K562 (cell line): Measurements from ENCODE around the gene HEATR3. TPM values are rescaled to one million over a fixed set of nuclear protein-coding genes. Genes with fewer than 3 reads are reported as not detected.
"Not testable (repeated sequence)": the region's sequence is repeated elsewhere in the genome, so short reads cannot be mapped to it uniquely, and the experiment has no call there.

ENCODE experiments used
- ATAC-seq: fragments of 200-7000 bp; cut with Tn5 transposase; 3 replicates; pipeline ENCODE4 v1.9.1; 2020; ENCODE audit warnings: moderate library complexity
- BruUV-seq: library from RNA; stranded (reverse); fragments of 400-500 nt; replicated peaks from 2 replicates; lab custom pipeline; 2021; lab: Mats Ljungman, UMichigan
- CTCF ChIA-PET: fragments of 300-600 bp; formaldehyde crosslinking; extraction: SDS; loops from one replicate; lab custom pipeline; 2021; ENCODE audit warnings: low intra/inter-chr PET ratio; lab: Yijun Ruan, JAX
- POLR2A ChIA-PET: fragments of 300-600, 350-650 bp; sonication (Branson Sonifier 250); formaldehyde crosslinking; extraction: SDS; loops from one replicate; lab custom pipeline; 2021; ENCODE audit warnings: antibody characterized with exemption, inconsistent platforms; lab: Yijun Ruan, JAX
- DNase-seq, 4 experiments: peaks; one replicate each; pipeline versions ENCODE4 v3.0.0 to v3.0.0-alpha.2; 2011 to 2018; ENCODE audit warnings: low spot score in 3 of 4, mixed read lengths in 3 of 4; ENCODE audit errors: extremely low read depth in 1 of 4
- FAIRE-seq: peaks from 2 replicates; lab custom pipeline; 2011; peaks lifted over from hg19 to GRCh38; lab: Jason Lieb, UNC
- H2AFZ ChIP-seq: 2 replicates; pipeline ENCODE4 v1.6.0; 2011; ENCODE audit warnings: low read depth, low read length, control low read depth, inconsistent platforms
- H3K27ac ChIP-seq: fragments of 200-600 bp; 3 replicates; pipeline ENCODE4 v1.8.0; 2011; ENCODE audit warnings: low read depth, mild to moderate bottlenecking, control low read depth, inconsistent platforms, low read length, moderate library complexity, mixed read lengths; ENCODE audit errors: extremely low read depth
- H3K27me3 ChIP-seq, 2 experiments: fragments of 300-600 bp in 1 of 2; 2 replicates in 1 of 2; 3 replicates in 1 of 2; pipeline versions ENCODE4 v1.6.0 to v1.8.0; 2011; ENCODE audit warnings: inconsistent platforms in 2 of 2, low read length in 2 of 2, mild to moderate bottlenecking in 1 of 2, mixed read lengths in 1 of 2, moderate library complexity in 1 of 2; ENCODE audit not compliant: control insufficient read depth in 2 of 2, insufficient read depth in 2 of 2
- H3K36me3 ChIP-seq: fragments of 300-600 bp; 3 replicates; pipeline ENCODE4 v1.8.0; 2011; ENCODE audit warnings: mild to moderate bottlenecking, low read length, inconsistent platforms; ENCODE audit not compliant: control insufficient read depth, insufficient read depth
- H3K4me1 ChIP-seq, 2 experiments: fragments of 200-600 bp in 1 of 2; replicated peaks in 1 of 2; 2 replicates in 1 of 2; 3 replicates in 1 of 2; pipeline versions ENCODE4 v1.5.1 to v1.8.0; 2011; ENCODE audit warnings: inconsistent platforms in 2 of 2, low read length in 2 of 2, mild to moderate bottlenecking in 1 of 2, mixed read lengths in 1 of 2, moderate library complexity in 1 of 2; ENCODE audit not compliant: control insufficient read depth in 2 of 2, insufficient read depth in 2 of 2
- H3K4me2 ChIP-seq: 2 replicates; pipeline ENCODE4 v1.6.1; 2011; ENCODE audit warnings: low read length, control low read depth, inconsistent platforms, mixed read lengths; ENCODE audit not compliant: insufficient read depth
- H3K4me3 ChIP-seq: fragments of 200-600 bp; sonication (generic), shearing (Covaris generic); 2 replicates; pipeline ENCODE4 v1.5.1; 2016; ENCODE audit warnings: control low read depth, inconsistent platforms
- H3K79me2 ChIP-seq: fragments of 200-600 bp; 3 replicates; pipeline ENCODE4 v1.8.0; 2011; ENCODE audit warnings: low read length, inconsistent platforms; ENCODE audit not compliant: control insufficient read depth, insufficient read depth
- H3K9ac ChIP-seq, 2 experiments: 2 replicates each; pipeline versions ENCODE4 v1.6.0 to v1.6.1; 2011; ENCODE audit warnings: low read depth in 2 of 2, low read length in 2 of 2, control low read depth in 1 of 2, inconsistent platforms in 1 of 2, mild to moderate bottlenecking in 1 of 2, mixed read lengths in 1 of 2; ENCODE audit not compliant: insufficient read depth in 1 of 2
- H3K9me1 ChIP-seq: one replicate; pipeline ENCODE4 v1.6.0; 2011; ENCODE audit warnings: inconsistent platforms, mild to moderate bottlenecking, low read length, moderate library complexity; ENCODE audit not compliant: control insufficient read depth, insufficient read depth
- H3K9me3 ChIP-seq: replicated peaks from 2 replicates; pipeline ENCODE4 v1.5.1; 2011; ENCODE audit warnings: low read depth, low read length, inconsistent platforms; ENCODE audit not compliant: control insufficient read depth, insufficient read depth
- H4K20me1 ChIP-seq: replicated peaks from 2 replicates; pipeline ENCODE4 v1.6.1; 2011; ENCODE audit warnings: low read length, inconsistent platforms, mixed read lengths; ENCODE audit not compliant: control insufficient read depth, insufficient read depth
- C11orf30 ChIP-seq: fragments of 450-650 bp; IDR thresholded peaks from 2 replicates; pipeline ENCODE4 v1.6.1; 2016; ENCODE audit warnings: low read depth, mild to moderate bottlenecking
- ETS2 ChIP-seq: IDR thresholded peaks from 2 replicates; pipeline ENCODE4 v1.6.1; 2016; ENCODE audit warnings: borderline replicate concordance, missing genetic modification characterization, mild to moderate bottlenecking, moderate library complexity, missing compliant biosample characterization; ENCODE audit not compliant: poor library complexity, severe bottlenecking
- EWSR1 ChIP-seq: fragments of 450-650 bp; IDR thresholded peaks from 2 replicates; pipeline ENCODE4 v1.6.1; 2018; ENCODE audit warnings: borderline replicate concordance, mild to moderate bottlenecking, low read depth, moderate library complexity; ENCODE audit not compliant: partially characterized antibody
- HIVEP1 ChIP-seq: fragments of 250-450 bp; sonication (Bioruptor Pico); IDR thresholded peaks from 2 replicates; pipeline ENCODE4 v1.4.0; 2020; ENCODE audit warnings: mild to moderate bottlenecking
- HNRNPLL ChIP-seq: fragments of 200-400 bp; formaldehyde crosslinking; IDR thresholded peaks from 2 replicates; pipeline ENCODE4 v1.6.1; 2017; ENCODE audit warnings: low read length, low read depth, mild to moderate bottlenecking; ENCODE audit not compliant: poor library complexity, severe bottlenecking
- KLF1 ChIP-seq: fragments of 450-650 bp; IDR thresholded peaks from 2 replicates; pipeline ENCODE4 v1.6.1; 2016; ENCODE audit warnings: missing genetic modification characterization, missing compliant biosample characterization
- MAFF ChIP-seq: IDR thresholded peaks from 2 replicates; pipeline ENCODE4 v1.6.1; 2012; ENCODE audit warnings: low read length, improper control_type of control experiment
- MYBL2 ChIP-seq, 2 experiments: fragments of 450-650 bp in 1 of 2; sonication (generic) in 1 of 2; formaldehyde crosslinking in 1 of 2; IDR thresholded peaks; 2 replicates each; pipeline versions ENCODE4 v1.6.1 to v1.8.1; 2017 to 2022; ENCODE audit warnings: borderline replicate concordance in 1 of 2, inconsistent platforms in 1 of 2, low read depth in 1 of 2, mild to moderate bottlenecking in 1 of 2, missing genetic modification reagents in 1 of 2, moderate library complexity in 1 of 2
- ZC3H11A ChIP-seq: IDR thresholded peaks from 2 replicates; pipeline ENCODE4 v1.6.1; 2012; ENCODE audit warnings: low read depth, low read length, improper control_type of control experiment
- ZNF445 ChIP-seq: fragments of 250-450 bp; sonication (Bioruptor Pico); IDR thresholded peaks from 2 replicates; pipeline ENCODE4 v1.4.0; 2020; ENCODE audit warnings: low read depth, mild to moderate bottlenecking, moderate library complexity
- WGBS: fragments of 100-300 bp; shearing (Covaris generic); methylation state at CpG from one replicate; pipeline ENCODE4 v1.1.6; 2016; ENCODE audit warnings: low coverage, mixed read lengths; ENCODE audit not compliant: insufficient coverage; ENCODE audit errors: missing lambda C conversion rate; 5-methylcytosine and 5-hydroxymethylcytosine counted together
- in situ Hi-C: fragments of 300-500 bp; cut with MboI; formaldehyde crosslinking; loops from 4 replicates; pipeline ENCODE4 v1.15.0; 2018; ENCODE audit warnings: inconsistent platforms, mixed read lengths
- intact Hi-C: fragments of 100-400 bp; cut with micrococcal nuclease; formaldehyde crosslinking; loops from 2 replicates; pipeline ENCODE4 v1.14.2; 2022
- polyA plus RNA-seq, 8 experiments: library from polyadenylated mRNA; depleted of rRNA in 4 of 8; stranded (reverse) in 5 of 8; unstranded in 3 of 8; fragments of >200 nt; fragmentation: Nextera tagmentation in 2 of 8; fragmentation: Illumina TruSeq in 1 of 8; extraction: Ambion mirVana in 2 of 8; extraction: Trizol in 1 of 8; gene quantifications; 2 replicates each; pipeline versions ENCODE4 v1.2.1 to v1.2.3, GENCODE V29; 2011 to 2014; ENCODE audit warnings: inconsistent platforms in 1 of 8, missing spikeins in 1 of 8
- total RNA-seq, 7 experiments: library from RNA; depleted of rRNA in 6 of 7; stranded (reverse); fragments of >200 nt in 6 of 7; fragmentation: Illumina TruSeq in 2 of 7; extraction: Trizol in 2 of 7; gene quantifications; 2 replicates each; pipeline versions ENCODE4 v1.2.1 to v1.2.3, GENCODE V29; 2011 to 2021; ENCODE audit warnings: low replicate concordance in 1 of 7

Gene HEATR3
- total and polyA plus RNA-seq, 9 of the 15 experiments (the other 6 are each of a cell fraction or from before 2014, with no cell fraction given), result 1.7 to 30.2 (median 18.8) TPM

DNA sequence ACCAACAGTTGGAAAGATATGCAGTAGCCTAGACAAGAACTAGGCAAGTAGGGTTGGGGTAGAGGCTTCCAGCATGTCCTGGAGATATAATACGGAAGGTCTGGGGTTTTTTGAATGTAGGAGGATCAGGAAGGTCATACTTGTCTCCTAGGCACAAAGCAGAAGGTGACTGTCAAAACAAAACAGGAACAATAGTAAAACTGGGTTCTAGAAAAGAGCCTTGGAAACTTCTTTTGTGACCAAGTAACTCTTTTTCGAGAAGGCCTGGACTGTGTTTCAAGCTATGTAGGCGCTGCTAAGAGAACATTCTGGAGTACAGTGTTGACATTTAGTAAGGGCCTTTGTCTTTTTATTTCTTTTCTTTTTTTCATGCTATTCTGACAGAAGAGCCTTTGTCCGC is 60.4 kb downstream of the HEATR3 start (continued):
- no peak for TF ChIP-seq MYBL2 (IDR thresholded peaks at IDR 0.05; ENCODE audit: low read depth)
- no peak for TF ChIP-seq MYBL2 (CRISPR knock-in tag; IDR thresholded peaks at IDR 0.05; ENCODE audit: borderline replicate concordance)
- TF ChIP-seq HIVEP1 (CRISPR knock-in tag), result no peak

DNA sequence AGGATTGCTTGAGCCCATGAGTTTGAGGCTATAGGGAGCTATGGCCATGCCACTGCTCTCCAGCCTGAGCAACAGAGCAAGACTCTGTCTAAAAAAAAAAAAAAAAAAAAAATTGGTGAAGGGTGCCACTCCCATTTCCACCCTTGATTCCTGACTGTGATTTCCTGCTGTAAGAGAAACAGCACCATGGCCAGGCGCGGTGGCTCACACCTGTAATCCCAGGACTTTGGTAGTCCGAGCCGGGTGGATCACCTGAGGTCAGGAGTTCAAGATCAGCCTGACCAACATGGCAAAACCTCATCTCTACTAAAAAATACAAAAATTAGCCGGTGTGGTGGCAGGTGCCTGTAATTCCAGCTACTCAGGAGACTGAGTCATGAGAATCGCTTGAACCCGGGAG is 66.8 kb downstream of the HEATR3 start:
- CTCF ChIA-PET, BruUV-seq: not testable (repeated sequence)

DNA sequence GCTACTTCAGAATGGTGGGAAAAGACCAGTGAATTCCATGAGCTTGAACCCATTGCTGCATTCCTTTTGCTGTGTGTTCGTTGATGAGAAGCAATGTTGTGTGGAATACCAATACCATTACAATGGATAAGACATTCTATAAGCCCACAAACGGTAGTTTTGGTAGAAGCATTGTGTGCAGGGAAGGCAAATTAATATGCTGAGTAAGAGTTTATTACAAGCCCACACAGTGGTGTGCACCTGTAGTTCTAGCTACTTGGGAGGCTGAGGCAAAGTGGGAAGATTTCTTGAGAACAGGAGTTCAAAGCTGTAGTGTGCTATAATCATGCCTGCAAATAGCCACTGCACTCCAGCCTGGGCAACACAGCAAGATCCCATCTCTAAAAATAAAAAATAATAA is 67.4 kb downstream of the HEATR3 start:
- 0% methylated on average over 2 of the region's 2 CpGs for WGBS
- POLR2A ChIA-PET, result interaction anchor here (1.2 kb wide), 1 partner anchor 12 kb away, joined by 5 read pairs; no protein-coding TSS in a partner anchor
- no peak overlapping the region for H3K9ac ChIP-seq
- H3K27me3 ChIP-seq, result peaks cover 16 to 26% of the 10 kb centered on the region in 2 experiments
- no TSS peak for BruUV-seq
- no peaks in the 10 kb centered on the region for H3K9me1 ChIP-seq
- H3K27ac ChIP-seq, result no peak overlapping the region
- intact Hi-C loops, result no loop called here
- no peak overlapping the region for H3K4me3 ChIP-seq
- in situ Hi-C loops, result no loop called here
- DNase-seq, result no peak
- no peaks in the 10 kb centered on the region for H3K36me3 ChIP-seq
- CTCF ChIA-PET, result no interaction called here
- no peak overlapping the region for H3K4me2 ChIP-seq
- FAIRE-seq, result no peak
- no peaks in the 10 kb centered on the region for H3K79me2 ChIP-seq
- no peaks in the 10 kb centered on the region for H3K4me1 ChIP-seq
- no peak overlapping the region for H2AFZ ChIP-seq
- H4K20me1 ChIP-seq, result no peaks in the 10 kb centered on the region
- ATAC-seq, result no peak
- no peaks in the 10 kb centered on the region for H3K9me3 ChIP-seq
- no peak for TF ChIP-seq ETS2
- TF ChIP-seq ZC3H11A, result no peak
- TF ChIP-seq C11orf30, result peak; percentile 78
- TF ChIP-seq MAFF, result peak; percentile 77
- no peak for TF ChIP-seq KLF1 (tag)
- TF ChIP-seq EWSR1, result no peak
- TF ChIP-seq HNRNPLL, result no peak
- no peak for TF ChIP-seq ZNF445 (CRISPR knock-in tag)

More for the DNA sequence above, 66.8 kb downstream of the HEATR3 start:
- H3K9me3 ChIP-seq, in situ Hi-C loops, H3K4me1 ChIP-seq, H2AFZ ChIP-seq, H3K27ac ChIP-seq, H3K79me2 ChIP-seq, ATAC-seq, intact Hi-C loops, FAIRE-seq, H4K20me1 ChIP-seq, H3K4me2 ChIP-seq, H3K9me1 ChIP-seq, H3K36me3 ChIP-seq, DNase-seq, H3K4me3 ChIP-seq, H3K9ac ChIP-seq: not testable (repeated sequence)
- 2% methylated on average over 7 of the region's 7 CpGs for WGBS
- POLR2A ChIA-PET, result interaction anchor here (1.2 kb wide), 1 partner anchor 11 kb away, joined by 5 read pairs; no protein-coding TSS in a partner anchor
- peaks cover 16 to 26% of the 10 kb centered on the region in 2 experiments for H3K27me3 ChIP-seq
